HG02588 (cell line): ENCODE measurements around the gene MLLT6.
"Not testable (repeated sequence)": the region's sequence is repeated elsewhere in the genome, so short reads cannot be mapped to it uniquely, and the experiment has no call there.

Source experiments
- ATAC-seq: cut with Tn5 transposase; IDR thresholded peaks from one replicate; pipeline ENCODE4 v1.9.1; 2021; ENCODE audit warnings: mild to moderate bottlenecking, moderate library complexity; ENCODE audit not compliant: unreplicated experiment

Gene MLLT6

GRCh38 chr17:38725066-38725465 lies 20.0 kb downstream of the MLLT6 start:
- no peak for ATAC-seq

GRCh38 chr17:38726145-38726544 lies 21.1 kb downstream of the MLLT6 start:
- not testable (repeated sequence) for ATAC-seq

GRCh38 chr17:38727736-38728135 lies 22.7 kb downstream of the MLLT6 start:
- ATAC-seq, result no peak

- ATAC-seq, result no peak
Measured at GRCh38 chr17:38728290-38728831, 23.3 kb downstream of the MLLT6 start.

DNA sequence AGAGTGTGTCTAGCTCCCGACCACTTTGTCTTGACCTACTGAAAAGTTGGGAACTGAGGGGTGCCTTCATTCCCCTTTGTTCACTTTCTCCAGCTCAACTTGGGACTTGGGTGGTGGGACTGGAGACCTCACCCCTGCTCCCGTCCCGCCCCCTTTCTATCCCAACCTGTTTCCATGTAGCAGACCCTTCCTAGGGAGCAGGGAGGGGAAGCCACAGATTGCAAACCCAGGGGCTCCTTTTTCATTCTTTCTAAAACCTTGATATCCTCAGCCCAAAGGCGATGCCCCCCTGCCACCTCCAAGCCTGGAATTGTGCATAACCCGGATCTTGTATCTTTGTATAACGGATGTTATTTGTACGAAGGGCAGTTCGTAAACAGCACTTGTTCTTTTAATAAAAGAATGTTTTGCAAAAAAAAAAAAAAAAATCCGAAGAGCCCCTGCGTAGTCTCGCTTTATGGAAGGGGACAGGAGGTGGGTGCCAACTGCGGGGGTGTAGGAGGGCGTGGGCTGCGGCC lies 24.4 kb downstream of the MLLT6 start:
- no peak for ATAC-seq

DNA sequence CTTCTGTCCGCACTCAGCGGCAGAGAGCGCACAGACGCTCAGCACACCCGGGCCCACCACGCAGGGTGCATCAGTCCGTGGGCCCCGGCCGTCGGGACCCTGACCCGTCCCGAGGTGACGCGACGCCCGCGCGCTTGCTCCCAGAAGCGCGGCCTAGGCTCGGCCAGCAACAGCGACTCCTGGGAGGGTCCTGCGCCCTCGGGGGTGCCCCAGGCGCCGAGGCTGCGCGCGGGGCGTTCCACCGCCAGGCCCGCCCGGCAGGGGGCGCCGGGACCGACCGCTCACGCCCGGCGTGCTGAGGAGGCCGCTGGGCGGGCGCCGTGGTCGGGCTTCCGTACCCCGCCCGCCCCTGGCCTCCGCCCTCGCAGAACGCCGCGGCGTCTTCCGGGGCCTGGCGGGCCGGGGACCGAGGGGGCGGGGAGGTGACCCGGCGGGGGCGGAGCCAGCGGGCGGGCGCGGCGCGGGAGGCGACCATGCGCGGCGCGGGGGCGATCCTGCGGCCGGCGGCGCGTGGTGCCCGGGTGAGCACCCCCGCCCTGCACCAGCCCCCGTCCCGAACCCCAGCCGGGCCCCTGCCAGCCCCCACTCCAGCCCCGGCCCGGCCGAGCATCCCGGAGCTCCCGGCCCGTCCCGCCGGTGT lies 24.9 kb downstream of the MLLT6 start, which contains the start of gene CISD3:
TSS of gene CISD3 (plus strand) at position 456 of the 640 bp plus-strand sequence. CDS start at position 474, 18 bp downstream.
- peak; percentile 87 for ATAC-seq

DNA sequence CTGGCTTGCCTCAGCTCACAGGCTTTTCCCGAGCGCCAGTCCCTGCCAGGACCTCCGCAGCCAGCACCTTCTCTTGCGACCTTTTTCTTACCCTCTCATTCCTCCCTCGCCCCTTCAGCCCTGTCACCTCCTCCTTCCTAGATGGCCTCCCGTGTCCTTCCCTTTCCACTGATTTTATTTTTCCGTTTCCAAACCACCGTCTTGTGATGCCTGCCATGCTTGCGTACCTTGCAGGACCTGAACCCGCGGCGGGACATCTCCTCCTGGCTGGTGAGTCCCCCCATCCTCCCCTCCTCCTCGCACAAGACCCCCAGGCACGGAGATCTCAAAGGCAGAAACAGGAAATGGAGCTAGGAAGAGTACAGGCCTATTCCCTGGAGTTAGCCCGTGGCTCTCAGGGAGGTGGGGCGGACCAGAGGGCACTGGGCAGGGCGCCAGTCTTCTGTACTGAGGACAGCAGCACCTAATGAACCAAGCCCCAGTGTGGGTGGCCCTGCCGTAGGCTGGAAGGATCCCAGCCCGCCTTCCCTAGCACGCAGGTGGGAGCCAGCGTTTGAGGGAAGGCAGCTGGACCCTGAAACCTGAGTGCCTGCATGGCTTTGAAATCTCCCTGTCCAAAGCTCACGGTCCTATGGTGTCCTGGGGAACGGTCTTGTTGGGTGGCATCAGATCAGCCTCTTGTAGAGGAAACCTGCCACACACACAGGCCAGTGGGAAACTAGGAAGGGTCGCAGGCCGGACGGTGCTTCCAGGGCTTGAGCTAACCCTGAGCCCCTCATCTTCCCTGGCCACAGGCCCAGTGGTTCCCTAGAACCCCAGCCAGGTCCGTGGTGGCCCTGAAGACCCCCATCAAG lies 25.7 kb downstream of the MLLT6 start:
- ATAC-seq, result no peak

DNA sequence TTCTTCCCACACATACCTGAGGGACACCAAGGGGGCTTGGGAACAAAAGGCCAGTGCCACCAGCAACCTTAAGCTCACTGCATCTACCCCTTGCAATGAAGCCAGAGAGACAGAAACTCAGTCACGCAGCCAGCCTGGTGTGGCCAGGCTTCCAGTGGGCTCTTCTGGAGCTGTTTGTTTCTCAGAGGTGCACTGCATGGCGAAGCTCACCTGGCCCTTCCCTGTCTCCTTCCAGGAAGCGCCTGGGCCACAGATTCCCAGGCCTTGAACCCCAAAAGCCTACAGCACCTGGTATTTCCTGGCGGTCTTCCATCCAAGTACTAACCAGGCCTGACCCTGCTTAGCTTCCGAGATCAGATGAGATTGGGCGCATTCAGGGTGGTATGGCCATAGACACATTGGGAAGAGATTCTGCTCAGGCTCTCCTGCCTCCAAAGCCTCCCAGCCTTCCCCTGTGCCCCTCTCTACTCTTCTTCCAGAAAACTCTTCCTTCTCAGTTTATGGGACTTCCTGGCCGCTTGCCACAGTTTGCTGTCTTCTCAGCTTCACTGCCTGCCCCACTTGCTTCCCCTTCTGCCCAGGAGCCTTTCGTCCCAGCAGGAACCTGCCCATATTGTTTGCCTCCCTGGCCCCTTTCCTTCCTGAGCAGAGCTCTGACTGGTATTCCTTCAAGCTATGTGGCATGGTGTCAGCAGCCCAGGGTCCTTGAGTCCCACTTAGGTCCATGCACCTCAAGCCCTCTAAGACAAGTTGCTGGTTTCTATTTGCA lies 26.6 kb downstream of the MLLT6 start:
- ATAC-seq, result no peak

DNA sequence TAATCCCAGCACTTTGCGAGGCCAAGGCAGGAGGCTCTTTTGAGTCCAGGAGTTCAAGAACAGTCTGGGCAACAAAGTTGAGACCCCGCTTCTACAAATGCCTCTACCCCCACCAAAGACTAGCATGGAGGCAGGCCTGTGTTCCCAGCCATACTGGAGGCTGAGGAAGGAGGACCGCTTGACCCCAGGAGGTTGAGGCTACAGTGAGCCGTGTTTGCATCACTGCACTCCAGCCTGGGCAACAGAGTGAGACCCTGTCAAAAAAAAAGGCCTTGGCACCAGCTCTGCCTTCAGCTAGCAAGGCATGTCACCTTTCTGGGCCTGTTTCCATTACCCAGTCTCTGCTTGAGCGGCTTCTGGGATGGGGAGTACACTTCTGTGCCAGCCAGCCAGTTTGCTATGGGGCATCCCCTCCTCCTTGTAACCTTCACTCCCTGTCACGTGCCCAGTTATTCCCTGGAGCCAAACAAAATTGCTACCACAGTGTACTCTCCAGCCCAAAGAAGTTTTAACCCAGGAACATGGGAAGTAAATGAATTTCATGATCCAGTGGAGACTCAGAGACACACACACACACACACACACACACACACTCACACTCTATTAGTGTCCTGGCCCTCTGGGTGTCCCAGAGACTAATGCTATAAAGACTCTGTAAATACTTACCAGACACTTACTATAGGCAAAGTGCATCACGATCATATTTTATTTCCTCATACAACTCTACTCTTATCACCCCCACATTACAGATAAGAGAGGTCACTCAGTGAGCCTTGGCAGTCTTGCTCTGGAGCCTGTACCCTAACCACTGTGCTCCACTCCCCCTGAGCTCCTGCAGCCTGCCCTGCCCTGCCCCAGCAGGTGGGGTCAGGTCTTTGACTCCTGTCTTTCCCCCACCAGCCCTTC lies 27.6 kb downstream of the MLLT6 start:
- no peak for ATAC-seq

- no peak for ATAC-seq
Measured at GRCh38 chr17:38733282-38733981, 28.4 kb downstream of the MLLT6 start.

DNA sequence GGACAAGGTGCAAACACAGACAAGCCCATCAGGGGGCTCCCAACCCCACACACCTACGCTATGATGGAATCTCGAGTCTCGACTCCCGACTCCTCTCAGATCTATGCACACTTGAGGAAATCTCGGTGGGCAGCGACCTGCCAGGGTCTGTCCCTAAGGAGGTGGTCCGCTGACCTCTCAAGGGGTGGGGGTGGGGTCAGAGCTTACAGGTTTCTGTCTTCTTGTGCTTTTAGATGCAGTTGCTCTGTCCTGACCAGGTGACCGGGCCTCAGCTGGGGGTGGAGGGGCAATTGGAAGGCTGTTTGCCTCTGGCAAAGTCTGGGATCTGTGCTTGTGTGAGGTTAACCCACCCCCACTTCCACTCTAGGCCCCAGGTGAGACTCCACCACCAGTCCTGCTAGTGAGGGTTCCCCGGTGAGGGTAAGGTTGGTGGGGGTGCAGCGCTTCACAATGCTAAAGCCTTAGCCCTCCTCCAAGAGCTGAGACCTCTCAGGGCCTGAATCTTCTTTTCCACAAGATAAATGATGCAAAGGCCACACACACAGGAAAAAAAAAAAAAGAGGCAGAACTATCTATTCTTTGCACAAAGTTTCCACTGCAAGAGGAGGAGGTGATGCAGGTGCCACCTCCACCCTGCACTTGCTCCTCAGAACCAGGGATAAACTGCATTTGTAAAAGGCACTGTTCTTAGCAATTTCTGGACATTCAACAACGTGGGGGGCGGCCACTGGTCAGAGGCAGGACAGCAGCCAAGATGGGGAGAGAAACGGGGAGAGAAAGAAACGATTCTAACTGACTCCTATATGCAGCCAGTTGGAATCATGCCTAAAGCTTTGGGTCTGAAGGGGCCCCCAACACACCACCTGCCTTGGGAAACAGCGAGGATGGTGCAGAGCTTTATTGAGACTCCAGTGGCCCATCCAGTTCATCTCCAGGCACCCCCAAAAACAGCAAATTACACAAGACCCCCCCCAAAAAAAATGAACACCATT lies 29.2 kb downstream of the MLLT6 start:
- no peak for ATAC-seq

DNA sequence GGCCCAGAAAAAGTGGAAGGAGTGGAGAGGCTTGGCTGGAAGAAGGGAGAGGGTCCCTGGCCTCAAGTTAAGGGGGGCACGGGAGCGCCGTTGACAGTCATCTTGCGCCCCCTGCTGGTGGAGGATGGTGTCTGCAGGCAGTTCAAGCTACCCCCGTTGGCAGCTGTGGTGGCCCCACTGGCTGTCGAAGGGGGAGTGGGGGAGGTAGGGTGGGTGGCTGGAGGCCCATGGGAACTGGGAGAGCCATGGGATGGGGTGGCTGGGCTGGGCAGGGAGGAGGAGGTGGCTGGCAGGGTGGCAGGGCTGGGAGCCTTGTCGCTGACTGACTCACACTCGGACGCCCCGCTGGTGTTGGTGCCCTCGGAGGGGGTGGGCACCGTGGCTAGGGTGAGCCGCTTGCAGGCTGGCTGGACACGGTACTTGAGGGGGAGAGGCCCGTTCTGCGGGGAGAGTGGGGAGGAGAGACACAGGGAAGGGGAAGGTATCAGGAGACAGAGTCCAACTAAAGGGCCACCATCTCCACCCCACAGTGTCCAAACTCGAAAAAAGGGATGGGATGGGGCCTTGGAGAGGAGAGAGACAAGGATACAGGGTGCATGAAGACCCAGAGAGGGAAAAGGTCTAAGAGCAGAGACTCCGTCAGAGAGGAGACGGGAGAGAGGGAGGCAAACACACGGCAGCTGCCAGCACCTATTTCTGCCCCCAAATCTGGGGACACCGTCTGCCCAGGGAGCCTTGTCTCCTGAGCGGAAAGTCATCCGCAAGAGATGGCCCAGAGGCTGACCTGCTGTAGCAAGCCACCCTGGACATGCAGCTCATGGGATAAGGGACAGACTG lies 30.3 kb downstream of the MLLT6 start:
- ATAC-seq, result no peak

- no peak for ATAC-seq
Measured at GRCh38 chr17:38738007-38738662, 33.1 kb downstream of the MLLT6 start.

GRCh38 chr17:38738686-38739085 lies 33.6 kb downstream of the MLLT6 start:
- no peak for ATAC-seq

GRCh38 chr17:38739305-38739704 lies 34.2 kb downstream of the MLLT6 start:
- no peak for ATAC-seq

- no peak for ATAC-seq
Measured at GRCh38 chr17:38740044-38740443, 35.0 kb downstream of the MLLT6 start.

GRCh38 chr17:38740806-38741205 lies 35.7 kb downstream of the MLLT6 start:
- ATAC-seq, result no peak
